NCI-H345 (cell line): ENCODE results near the gene CHST9.
"Not testable (repeated sequence)": the region's sequence is repeated elsewhere in the genome, so short reads cannot be mapped to it uniquely, and the experiment has no call there.

Source experiments
- DNase-seq: peaks from one replicate; lab custom pipeline; 2025; lab: John Stamatoyannopoulos, UW

Gene CHST9, protein sequence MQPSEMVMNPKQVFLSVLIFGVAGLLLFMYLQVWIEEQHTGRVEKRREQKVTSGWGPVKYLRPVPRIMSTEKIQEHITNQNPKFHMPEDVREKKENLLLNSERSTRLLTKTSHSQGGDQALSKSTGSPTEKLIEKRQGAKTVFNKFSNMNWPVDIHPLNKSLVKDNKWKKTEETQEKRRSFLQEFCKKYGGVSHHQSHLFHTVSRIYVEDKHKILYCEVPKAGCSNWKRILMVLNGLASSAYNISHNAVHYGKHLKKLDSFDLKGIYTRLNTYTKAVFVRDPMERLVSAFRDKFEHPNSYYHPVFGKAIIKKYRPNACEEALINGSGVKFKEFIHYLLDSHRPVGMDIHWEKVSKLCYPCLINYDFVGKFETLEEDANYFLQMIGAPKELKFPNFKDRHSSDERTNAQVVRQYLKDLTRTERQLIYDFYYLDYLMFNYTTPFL

GRCh38 chr18:27185025-27185763, at the start of gene CHST9:
Gene CHST9, minus strand, starts transcription at chr18:27185308. Its CDS starts 42,499 bp downstream, at chr18:27142809.
- peak; percentile 73 for DNase-seq

- not testable (repeated sequence) for DNase-seq
Measured at GRCh38 chr18:27232355-27232754, 47.2 kb upstream of the CHST9 start.

DNA sequence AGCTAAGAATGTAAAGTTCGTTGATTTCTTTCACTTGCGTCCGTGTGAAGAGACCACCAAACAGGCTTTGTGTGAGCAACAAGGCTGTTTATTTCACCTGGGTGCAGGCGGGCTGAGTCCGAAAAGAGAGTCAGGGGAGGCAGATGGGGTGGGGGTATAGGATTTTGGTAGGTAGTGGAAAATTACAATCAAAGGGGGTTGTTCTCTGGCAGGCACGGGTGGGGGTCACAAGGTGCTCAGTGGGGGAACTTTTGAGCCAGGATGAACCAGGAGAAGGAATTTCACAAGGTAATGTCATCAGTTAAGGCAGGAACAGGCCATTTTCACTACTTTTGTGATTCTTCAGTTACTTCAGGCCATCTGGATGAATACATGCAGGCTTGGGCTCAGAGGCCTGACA, 46.6 kb upstream of the CHST9 start:
- DNase-seq, result not testable (repeated sequence)

- DNase-seq, result not testable (repeated sequence)
Measured at GRCh38 chr18:27231221-27231620, 46.1 kb upstream of the CHST9 start.

GRCh38 chr18:27227721-27228120, 42.6 kb upstream of the CHST9 start:
- no peak for DNase-seq

- no peak for DNase-seq
Measured at GRCh38 chr18:27226556-27227075, 41.5 kb upstream of the CHST9 start.

DNA sequence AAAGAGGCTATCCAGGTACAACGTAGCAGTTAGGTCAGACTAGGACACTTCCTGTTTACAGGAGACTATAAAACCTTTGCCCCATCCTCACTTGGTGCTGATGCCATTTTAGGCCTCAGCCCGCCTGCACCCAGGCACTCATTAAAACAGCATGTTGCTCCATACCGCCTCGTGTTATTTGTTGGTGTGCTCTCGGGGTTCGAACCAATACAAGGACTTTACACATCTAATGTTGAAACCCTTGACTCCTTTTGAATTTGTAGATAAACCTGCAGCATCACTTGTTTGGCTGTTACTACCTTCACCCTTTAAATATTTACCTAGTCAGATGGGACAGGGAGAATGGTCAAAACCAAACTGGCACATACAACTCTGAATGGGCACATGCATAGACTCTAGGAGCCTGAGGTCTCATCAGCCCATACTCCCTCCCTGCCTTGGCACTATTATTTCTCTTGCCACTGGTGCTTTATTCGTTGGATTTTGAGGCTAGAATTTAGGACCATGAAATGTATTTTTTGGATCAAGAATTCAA, 40.9 kb upstream of the CHST9 start:
- no peak for DNase-seq

DNA sequence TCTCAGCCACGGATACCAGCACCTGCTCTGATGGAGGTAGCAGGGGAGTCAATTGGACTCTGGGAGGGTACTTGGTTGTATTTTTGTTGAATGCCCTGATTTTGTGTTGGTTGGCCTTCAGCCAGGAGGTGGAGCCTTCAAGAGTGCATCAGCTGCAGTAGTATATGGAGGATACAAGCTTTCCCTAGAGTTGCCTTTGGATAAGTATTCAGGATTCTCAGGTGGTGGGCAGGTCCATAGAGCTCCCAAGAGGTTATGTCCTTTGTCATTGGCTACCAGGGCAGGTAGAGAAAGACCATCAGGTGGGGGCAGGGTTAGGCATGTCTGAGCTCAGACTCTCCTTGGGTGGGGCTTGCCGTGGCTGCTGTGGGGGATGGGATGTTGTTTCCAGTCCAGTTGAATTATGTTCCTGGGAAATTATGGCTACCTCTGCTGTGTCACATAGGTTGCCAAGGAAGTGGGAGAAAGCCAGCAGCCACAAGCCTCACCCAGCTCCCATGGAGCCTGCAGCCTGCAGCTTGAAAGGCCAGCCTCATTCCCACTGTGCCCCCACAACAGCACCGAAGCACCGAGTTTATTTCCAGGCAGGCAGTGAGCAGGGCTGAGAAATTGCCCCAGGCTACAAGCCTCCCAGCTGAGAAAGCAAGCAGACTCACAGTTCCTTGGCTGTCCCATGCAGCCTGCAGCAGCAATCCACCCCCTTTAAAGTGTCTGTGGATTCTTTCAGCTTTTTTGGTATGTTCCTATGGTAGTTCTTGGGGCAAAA, 38.6 kb upstream of the CHST9 start:
- peak; percentile 73 for DNase-seq

- no peak for DNase-seq
Measured at GRCh38 chr18:27214831-27215230, 29.7 kb upstream of the CHST9 start.

DNA sequence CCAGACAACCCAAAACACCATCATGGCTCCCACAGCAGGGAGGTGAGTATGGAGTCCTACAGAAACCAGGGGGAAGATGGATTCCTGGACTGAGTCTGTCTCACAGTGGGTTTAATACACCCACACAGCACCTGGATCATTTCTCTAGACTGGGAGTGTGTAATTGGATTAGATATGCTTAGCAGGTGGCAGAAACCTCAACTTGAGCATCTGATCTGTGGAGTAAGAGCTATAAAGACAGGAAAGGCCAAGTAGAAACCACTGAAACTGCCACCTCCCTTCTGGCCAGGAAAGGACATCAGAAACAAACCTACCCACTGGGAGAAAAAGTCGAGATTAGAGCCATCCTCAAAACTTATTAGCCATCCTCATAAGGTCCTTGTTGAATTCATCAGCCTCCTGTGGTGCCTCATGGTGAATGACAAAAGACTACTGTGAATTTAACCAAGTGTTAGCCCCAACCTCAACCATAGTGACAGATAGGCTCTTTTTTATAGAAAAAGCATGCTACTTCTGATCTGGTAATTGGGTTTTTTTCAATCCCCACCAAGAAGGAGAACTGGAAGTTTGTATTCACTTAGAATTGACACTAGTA, 28.1 kb upstream of the CHST9 start:
- DNase-seq, result no peak

DNA sequence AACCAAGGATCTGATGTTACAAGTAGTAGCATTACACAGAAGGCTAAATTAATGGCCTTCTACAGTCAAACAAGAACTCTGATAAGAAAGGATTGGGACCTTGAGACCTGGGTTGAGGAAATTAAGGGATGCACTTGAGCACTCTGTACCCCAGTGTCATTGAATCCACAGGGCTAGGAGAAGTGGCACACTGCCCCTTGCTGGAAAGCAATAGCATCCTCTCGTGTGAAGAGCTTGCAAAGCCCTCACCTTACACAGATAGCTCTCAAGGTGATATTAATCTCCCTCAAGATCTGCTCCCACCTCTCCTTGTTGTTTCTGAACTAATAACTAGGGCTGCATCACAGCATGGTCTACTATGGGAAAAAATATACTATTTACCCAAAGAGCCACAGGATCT, 26.5 kb upstream of the CHST9 start:
- DNase-seq, result no peak

- DNase-seq, result no peak
Measured at GRCh38 chr18:27206411-27206810, 21.3 kb upstream of the CHST9 start.

GRCh38 chr18:27202741-27203140, 17.6 kb upstream of the CHST9 start:
- DNase-seq, result no peak

DNA sequence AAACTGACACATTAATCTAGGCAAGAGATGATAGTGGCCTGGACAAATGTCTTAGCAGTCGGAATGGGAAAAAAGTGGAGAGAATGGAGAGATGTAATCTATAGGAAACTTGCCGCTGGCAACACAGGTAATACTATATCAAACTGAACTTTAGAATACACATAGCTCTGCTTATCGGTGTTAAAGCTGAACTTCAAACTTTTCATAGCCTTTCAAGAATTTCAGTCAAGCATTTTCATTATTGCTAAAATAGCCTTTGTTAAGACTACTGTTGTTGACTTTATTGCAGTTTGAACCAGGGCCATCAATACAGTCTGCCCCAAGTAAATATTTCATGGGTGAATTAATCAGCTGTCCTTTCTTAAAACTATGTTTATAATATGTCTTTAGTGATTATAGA, 12.9 kb upstream of the CHST9 start:
- DNase-seq, result no peak

DNA sequence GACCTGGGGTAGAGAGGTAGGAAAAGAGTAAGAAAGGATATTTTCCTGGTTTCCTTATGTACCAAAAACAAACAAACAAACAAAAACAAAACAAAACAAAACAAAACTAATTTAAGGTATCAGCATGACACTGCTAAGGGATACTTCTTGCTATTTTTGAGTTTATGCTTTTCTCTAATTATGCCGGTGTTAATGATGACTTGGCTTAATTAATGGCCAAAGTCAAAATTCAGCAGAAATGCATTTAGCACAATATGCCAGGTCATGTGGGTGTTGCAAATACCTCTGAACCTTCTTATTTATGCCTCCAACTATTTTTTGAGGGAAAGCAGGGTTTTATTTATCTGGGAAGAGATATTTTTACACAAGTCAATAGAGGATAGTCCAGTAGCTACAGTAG, 3.2 kb upstream of the CHST9 start:
- no peak for DNase-seq

DNA sequence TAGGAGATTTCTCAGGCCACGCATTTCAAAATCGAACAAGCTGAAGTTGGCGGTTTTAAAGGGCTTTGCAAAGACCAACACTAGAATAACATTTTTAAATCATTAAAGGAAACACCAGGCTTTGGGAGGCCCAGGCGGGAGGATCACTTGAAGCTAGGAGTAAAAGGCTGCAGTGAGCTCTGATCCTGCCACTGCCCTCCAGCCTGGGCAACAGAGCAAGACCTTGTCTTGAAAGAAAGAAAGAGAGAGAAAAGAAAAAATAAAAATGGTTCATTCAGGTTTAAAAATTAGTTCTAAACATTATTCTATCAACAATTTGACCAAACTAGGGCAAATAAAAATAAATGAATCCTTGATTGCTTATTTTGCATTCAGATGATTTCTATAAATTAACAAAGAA, 789 bp upstream of the CHST9 start:
- DNase-seq, result no peak

GRCh38 chr18:27184115-27185024, 738 bp downstream of the CHST9 start:
- peak; percentile 28 for DNase-seq

- DNase-seq, result no peak
Measured at GRCh38 chr18:27181726-27182125, 3.4 kb downstream of the CHST9 start.

DNA sequence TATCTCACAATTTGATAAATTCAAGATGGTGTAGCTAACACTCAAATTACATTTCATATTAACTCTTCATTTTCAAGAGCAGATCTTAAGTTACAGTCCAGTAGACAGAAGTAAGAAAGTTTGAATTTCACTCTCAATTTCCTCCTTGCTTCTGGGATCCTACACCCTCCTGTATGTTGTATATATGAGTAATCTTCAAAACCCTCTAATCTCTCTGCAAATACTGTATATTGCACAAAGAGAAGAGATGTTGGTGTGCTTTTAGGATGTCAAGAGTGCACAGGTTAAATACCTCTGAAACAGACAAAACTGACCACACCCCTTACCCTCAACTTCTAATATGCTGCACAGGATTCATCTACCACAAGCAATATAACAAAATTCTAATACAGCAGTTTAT, 6.7 kb downstream of the CHST9 start:
- DNase-seq, result no peak

DNA sequence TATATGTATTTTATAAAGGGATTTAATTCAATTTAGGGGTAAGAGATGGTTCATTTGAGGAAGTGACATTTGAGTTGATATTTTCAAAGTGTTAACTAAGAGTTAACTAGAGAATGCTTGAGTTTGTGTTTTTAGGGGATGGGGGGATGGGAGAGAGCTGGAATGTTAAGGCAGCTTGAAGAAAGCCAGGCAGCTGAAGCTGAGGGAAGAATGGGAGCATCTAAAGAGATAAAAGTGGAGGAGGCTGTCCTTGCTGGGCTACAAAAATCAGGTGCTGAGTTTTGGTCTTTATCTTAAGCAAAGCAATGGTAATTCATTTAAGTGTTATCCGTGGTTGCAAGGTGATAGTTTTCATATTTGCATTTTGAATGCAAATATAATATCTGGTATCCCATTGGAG, 9.2 kb downstream of the CHST9 start:
- DNase-seq, result no peak

GRCh38 chr18:27175245-27175644, 9.9 kb downstream of the CHST9 start:
- DNase-seq, result no peak
